NK-92 (cell line): ENCODE measurements around the gene DECR2.
"Not testable (repeated sequence)": the region's sequence is repeated elsewhere in the genome, so short reads cannot be mapped to it uniquely, and the experiment has no call there.

Experiments used
- DNase-seq: peaks from one replicate; lab custom pipeline; 2025; ENCODE audit not compliant: unreplicated experiment; lab: John Stamatoyannopoulos, UW

DECR2 gene

DNA sequence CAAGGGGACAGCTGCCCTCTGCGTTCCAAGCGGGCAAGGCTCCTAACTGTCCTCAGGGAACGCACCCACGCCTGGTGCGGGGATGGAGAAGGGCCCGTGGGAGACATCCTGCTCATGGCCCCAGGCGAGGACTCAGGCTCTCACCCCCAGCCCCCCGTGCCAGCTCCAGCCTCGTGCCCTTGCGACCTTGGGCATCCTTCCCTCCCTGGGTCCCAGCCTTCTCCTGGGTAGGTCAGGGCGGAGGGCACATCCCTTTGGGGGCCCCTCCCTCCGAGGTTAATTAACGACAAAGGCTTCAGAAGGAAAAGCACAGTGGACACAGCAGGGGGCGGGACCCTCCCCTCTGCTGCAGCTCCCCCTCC is 22.9 kb upstream of the DECR2 start:
- DNase-seq: no peak

DNA sequence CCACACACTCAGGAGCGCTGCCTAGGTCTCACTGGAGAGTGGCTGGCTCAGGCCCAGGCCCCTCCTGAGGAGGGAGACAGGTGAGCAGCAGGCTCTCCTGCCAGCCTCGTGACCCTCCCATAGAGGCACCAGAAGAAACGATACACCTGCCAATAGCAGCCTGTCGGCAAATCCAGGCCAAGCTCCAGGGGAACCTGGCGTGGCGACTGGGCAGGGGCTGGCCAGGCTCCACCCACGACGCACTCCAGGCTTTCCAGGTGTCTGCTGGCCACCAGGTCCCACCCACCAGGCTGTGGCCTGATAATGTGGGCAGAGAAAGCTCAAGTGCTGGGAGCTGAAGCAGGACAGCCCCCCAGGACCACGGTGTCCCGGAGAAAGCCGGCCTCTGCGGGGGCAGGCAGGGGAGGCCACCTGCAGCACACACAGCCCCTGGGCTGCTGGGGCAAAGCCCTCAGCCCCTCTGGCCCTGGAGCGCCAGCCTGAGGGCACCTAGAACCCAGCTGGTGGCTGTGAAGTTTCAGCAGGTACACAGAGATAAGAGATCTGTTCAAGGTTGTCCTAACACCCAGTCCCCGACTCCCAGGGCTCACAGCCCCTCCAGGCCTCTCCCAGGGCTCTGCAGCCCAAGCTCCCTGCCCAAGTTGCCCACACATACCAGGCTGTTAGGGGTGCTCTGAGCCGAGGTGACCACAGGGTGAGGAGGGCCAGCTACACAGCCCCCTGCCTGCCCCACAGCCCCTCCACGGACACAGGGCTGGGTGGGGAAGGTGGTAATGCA is 22.3 kb upstream of the DECR2 start:
- DNase-seq: no peak

DNA sequence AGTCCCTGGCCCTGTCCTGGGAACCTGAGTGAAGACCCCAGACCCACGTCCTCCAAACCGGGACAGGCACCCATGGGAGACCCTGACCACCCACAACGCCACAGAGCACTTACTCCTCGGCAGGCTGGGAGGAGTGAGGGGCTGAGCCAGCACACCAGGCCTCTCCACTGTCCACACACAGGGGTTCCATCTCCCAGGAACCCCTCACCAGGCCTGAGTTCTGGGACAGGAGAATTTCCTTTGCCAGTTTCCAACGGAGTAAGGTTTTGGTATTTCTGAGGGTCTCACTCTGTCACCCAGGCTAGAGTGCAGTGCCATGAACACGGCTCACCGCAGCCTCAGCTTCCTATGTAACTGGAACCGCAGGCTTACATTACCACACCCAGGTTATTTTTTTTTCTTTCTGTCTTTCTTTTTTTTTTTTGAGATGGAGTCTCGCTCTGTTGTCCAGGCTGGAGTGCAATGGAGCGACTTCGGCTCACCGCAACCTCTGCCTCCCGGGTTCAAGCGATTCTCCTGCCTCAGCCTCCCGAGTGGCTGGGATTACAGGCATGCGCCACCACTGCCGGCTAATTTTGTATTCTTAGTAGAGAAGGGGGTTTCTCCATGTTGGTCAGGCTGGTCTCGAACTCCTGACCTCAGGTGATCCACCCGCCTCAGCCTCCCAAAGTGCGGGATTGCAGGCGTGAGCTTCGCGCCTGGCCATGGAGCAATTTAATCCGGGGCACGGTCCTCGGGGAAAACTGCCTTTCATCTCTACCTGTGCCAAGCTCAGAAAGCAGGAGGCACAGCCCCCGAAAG is 21.5 kb upstream of the DECR2 start:
- DNase-seq: no peak

DNA sequence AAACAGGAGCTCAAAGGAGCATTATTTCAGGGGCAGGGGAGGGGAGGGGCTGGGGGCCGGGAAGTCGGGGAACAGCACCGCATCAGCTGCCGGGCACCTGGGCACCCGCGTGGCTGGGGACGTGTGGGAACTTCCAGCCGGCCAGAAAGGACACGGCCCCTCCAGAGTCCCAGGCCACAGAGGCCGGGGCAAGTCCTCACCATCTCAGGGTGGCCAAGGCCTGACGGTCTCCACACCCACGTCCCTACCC is 21.0 kb upstream of the DECR2 start:
- DNase-seq: no peak

DNA sequence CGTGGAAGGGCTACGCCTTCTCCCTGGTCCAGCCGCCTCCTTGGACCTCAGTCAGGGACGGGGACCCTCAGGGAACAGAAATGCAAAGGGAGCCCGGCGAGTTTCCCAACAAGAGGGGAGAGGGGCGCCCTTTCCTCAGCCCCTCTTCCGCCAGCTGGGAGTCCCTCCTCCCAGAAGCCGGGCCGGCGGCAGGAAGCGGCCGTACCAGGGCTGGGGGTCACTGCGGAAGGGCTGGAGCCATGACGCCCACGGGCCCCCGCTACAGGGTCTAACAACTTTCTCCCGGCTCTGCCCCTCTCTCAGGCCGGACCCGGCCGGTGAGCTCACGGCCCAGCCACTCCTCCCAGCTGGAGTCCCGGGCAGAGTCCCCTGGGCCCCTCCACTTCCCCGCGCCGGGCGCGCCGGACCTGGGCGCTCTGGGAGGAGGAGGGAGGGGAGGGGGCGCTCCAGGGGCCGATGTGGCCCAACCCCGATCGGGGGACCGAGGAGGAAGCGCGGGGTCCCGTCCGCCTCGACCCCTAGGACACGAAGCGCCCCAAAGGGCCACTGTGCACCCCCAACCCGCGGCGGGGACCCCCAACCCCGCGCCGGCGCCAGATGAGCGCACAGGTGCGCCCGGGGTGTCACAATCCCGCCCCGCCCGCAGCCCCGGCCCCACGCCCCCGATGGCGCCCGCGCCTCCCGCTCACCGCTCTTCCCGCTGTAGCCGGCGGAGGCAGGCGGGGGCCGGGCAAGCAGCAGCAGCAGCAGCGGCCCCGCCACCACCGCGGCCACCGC is 20.5 kb upstream of the DECR2 start:
- DNase-seq: no peak

DNA sequence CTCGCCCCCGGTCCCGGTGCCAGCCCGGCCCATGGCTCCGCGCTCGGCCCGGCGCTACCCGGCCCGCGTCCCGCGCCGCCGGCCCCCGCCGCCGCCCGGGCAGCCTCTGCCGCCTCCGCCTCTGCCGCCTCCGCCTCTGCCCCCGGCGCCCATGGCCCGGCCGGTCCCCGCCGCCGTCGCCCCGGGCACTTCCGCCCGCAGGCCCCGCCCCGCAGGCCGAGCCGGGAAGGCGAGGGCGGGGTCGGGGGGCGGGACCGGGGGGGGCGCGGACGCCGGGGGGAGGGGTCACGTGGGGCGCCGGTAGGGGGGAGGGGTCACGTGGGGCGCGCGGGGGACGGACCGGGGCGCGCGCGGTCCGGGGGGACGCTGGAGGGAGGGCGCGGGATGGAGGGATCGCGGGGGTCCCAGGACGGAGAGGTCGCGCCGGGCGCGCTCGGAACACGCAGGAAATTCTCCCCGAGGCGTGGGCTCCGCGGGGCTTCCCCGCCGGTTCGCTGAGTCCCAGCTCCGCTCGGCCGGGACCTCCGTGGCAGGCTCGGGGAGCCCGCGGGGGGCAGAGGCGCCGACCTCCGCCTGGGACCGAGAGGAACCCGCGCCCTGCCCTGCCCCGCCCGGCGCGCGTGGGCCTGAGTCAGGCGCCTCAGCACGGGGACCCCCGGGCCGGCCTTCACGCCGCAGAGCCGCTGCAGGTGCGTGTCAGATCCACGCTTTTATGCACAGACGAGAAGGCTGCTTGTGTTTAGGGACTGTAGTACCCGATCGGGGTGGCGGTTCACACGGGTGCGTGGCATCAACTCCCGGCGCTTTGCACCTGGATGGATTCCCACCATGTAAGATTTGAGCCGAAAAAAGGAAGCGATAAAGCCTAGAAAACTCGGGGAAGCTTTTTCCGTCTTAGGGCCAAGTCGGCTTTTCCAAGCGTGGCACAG is 19.6 kb upstream of the DECR2 start, which contains the start of gene PGAP6:
PGAP6 (minus strand) TSS at position 190 of the 929 bp plus-strand sequence; CDS start at position 33, 157 bp downstream.
- DNase-seq: no peak

DNA sequence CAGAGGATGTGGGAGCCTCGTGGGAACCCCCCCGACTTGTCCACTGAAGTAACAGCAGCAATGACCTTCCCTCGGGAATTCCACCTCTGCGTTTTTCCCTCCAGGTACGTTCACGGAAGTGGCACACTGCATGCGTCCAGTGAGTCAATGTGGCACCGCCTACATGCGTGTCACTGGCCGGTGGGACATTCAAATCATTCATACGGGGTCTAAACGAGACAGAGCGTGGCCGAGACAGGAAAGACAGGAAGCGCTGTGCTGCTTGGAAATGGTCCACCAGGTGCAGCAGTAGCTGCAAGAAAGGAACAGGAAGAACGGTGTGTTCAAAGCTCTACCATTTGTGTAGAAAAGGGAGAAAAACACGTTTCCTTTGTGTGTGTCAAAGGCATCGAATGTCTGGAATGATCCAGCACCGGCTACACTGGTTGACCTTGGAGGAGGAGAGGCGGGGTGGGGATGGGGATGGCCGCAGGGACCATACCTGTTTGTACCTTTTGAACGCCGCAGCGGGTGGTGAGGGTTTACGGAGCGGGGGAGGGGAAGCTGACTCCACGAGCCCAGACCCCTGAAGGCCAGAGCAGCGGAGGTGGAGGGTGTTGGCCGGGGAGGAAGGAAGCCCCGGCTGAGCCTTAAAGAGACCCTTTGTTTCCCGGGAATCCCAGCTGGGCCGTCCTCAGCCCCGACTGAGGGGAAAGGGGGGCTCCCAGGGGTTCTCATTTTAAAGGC is 18.2 kb upstream of the DECR2 start:
- DNase-seq: no peak

DNA sequence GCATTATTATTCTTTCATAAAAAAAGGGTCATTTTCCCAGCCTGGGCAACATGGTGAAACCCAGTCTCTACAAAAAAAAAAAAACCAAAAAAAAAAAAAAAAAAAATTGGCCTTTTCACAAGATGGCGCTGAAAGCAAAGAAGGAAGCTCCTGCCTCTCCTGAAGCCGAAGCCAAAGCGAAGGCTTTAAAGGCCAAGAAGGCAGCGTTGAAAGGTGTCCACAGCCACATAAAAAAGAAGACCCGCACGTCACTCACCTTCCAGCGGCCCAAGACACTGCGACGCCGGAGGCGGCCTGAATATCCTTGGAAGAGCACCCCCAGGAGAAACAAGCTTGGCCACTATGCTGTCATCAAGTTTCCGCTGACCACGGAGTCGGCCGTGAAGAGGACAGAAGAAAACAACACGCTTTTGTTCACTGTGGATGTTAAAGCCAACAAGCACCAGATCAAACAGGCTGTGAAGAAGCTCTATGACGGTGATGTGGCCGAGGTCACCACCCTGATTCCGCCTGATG is 15.0 kb upstream of the DECR2 start:
- no peak for DNase-seq

DNA sequence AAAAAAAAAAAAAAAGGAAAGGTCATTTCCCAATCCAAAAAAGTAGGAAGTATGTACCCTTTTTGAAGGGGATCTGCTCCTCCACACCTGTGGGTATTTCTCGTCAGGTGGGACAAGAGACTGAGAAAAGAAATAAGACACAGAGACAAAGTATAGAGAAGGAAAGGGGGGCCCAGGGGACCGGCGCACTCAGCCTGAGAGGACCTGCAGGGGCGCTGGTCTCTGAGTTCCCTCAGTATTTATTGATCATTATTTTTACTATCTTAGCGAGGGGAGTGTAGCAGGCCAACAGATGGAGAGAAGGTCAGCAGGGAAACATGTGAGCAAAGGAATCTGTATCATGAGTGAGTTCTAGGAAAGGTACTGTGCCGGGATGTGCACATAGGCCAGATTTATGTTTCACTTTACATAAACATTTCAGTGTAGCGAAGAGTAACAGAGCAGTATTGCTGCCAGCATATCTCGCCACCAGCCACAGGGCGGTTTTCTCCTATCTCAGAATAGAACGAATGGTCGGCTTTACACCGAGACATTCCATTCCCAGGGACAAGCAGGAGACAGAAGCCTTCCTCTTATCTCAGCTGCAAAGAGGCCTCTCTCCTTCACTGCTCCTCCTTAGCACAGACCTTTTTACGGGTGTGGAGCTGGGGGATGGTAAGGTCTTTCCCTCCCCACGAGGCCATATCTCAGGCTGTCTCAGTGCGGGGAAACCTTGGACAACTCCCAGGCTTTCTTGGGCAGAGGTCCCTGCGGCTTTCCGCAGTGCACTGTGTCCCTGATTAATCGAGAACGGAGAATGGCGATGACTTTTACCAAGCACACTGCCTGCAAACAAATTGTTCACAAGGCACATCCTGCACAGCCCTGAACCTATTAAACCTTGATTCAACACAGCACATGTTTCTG is 13.7 kb upstream of the DECR2 start:
- DNase-seq: not testable (repeated sequence)

DNA sequence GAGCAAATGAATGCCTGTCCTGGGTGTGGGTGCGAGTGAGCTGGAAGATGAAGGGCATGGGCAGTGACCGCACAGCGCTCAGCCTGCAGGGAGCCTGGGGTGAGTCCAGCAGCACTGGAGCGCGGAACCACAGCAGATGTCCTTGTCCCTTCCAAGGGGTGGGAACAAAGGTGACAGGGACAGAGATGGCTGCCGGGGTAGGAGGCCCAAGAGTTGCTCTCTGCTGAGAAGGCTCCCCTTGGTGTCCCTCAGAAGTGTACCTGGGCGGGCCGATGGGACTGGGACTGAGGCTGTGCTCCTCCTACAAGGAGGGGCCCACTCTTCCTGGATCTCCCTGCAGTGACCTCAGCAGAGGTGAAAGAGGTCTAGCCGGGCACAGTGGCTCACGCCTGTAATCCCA is 12.3 kb upstream of the DECR2 start:
- DNase-seq: no peak

DNA sequence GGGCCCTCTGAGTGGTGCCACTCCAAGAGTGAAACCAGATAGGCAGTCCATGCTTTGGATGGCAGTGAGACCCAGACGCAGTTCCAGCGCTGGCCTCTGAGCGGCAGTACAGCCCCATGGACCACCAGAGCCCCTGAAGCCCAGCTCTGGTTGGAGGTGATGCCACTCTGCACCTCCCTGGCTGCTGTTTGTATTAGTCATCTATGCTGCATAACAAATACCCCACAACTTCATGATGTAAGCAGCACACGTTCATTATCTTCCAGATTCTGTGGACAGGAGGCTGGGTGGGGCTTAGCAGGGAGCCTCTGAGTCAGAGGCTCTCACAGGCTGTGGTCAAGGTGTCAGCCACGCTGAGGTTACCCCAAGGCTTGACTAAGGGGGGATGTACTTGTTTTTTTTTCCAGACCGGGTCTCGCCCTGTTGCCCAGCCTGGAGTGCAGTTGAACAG is 9.8 kb upstream of the DECR2 start:
- DNase-seq: no peak

DNA sequence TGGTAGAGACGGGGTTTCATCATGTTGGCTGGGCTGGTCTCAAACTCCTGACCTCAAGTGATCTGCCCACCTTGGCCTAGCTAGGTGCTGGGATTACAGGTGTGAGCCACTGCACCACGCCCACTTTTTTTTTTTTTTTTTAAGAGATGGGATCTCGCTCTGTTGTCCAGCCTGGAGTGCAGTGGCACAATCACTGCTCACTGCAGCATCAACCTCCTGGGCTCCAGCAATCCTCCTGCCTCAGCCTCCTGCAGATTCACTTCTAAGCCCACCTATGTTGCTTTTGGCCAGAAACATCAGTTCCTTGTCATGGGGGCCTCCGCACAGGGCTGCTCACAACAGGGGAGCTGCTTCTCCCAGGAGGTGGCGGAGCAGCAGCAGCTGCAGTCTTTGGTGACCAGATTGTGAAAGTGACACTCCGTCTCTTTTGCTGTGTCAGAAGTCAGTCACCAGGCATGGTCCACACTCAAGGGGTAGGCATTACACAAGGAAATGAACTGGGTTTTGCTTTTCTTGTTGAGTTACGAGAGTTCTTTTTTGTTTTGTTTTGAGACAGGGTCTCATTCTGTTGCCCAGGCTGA is 9.1 kb upstream of the DECR2 start:
- DNase-seq: no peak

DNA sequence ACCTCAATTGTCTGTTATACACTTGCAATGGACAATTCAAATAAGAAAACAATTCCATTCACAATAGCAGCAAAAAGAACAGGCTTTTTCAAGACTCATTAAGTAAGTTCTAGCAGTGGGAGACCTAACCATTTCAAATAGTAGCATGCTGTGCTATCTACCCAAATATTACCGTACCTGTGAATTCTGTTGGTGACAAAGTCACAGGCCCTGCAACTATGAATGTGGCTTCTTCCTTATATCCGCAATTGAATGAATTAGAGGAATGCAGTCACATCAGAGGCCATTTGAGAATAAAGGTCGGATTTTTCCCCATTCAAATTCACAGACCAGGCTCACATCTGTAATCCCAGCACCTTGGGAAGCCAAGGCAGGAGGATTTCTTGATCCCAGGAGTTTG is 5.5 kb upstream of the DECR2 start:
- DNase-seq: no peak

DNA sequence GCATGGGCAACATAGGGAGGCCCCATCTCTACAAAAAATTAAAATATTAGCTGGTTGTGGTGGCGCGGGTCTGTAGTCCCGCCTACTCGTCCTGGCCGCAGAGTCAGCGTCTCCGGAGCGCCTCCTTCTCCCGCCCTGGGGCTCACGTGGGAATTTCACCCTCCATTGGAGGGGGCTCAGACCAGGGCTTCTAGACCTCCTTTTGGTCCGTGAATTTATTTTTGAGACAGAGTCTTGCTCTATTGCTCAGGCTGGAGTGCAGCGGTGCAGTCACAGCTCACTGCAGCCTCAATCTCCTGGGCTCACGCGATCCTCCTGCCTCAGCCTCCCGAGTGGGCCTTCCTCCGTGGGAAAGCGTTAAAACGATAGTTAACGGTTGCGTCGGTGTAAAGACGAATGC is 5.1 kb upstream of the DECR2 start:
- DNase-seq: no peak

DNA sequence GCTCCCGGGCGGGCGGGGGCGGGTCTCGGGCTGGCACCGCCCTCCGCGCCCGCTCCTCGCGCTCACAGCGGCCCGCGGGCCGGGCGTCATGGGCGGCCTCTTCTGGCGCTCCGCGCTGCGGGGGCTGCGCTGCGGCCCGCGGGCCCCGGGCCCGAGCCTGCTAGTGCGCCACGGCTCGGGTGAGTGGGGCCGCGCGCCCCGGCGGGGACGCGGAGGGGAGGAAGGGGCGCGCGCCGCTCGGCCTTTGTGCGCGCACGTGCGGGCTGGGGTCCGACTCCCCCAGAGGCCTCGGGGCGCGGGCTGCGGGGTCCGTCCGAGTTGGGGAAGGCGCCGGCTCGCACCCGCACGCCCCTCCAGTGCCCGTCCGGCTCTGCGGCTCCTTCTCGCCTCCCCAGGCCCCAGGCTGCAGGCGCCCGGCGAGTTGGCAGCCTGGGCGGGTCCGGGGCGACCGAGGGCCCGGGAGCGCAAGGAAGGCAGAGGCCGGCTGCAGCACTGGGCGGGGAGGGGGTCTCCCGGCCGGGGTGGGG is 4.5 kb upstream of the DECR2 start, which contains the start of gene NME4:
NME4 (plus strand) TSS at position 65 of the 527 bp plus-strand sequence; CDS start at position 89, 24 bp downstream.
- no peak for DNase-seq

DNA sequence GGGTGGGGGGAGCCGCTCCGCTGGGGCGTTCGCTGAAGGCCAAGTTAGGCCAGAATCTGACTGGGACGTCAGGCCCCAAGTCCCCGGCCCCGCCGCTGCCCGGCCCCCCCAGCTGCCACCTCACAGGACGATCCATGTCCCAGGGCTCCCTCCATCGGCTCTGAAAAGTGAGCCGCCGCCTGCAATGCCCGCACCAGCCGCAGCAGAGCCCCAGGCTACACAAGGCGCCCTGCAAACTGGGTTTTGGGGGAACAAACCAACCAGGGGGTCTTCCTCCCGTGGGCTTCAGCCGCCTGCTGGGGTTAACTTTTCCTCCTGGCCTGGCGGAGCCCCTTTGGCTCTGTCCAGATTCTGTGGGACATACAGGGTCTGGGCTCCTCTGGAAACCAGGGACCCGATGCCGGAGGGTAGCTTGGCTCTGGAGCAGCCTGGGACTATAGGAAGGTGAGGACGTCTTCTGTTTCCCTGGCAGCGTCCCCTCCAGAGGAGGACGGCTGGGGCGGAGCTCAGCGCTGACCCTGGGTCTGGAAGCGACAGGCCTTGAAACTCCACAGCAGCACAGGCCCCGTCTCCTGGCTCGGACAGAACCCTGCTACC is 3.9 kb upstream of the DECR2 start:
- DNase-seq: no peak

DNA sequence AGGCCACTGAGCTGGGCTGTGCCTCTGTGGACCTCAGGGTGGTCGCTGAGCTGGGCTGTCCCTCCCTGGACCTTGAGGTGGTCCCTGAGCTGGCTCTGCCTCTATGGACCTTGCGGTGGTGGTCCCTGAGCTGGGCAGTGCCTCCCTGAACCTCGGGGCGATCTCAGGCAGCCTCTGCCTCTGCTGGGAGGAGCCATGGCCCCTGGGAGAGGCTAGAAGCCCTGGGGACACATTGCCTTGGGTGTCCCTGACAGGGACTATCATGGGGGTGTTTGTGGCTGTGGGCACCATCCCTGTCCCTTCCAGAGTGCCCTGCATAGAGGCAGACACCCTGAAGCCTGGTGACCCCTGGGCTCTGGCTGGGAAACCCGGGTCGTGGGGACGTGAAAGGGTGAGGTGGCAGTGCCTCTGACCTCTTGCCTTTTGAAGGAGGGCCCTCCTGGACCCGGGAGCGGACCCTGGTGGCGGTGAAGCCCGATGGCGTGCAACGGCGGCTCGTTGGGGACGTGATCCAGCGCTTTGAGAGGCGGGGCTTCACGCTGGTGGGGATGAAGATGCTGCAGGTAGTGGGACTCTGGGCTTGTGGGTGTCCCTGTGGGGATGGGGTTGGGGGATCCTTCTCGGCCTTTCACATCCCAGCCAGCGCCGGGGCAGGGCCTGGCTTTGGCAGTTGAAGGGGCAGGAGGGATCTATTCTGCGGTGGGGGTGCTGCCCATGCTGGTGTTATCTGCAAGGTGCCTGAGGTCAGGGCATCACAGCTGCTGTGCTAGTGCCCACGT is 2.9 kb upstream of the DECR2 start:
- no peak for DNase-seq
